Stimulated activated CD8-positive, alpha-beta memory T cell treated with anti-CD3 and anti-CD28 coated beads, Interleukin-12 subunit alpha, Interleukin-12 subunit beta, amount 100 ng/mL, for 4 hours (primary cell): ENCODE measurements around the gene RASSF3.
"Not testable (repeated sequence)": the region's sequence is repeated elsewhere in the genome, so short reads cannot be mapped to it uniquely, and the experiment has no call there.

Experiments
- DNase-seq: peaks from one replicate; pipeline ENCODE4 v3.0.0-alpha.2; 2020; ENCODE audit warnings: low read depth

RASSF3 gene

DNA sequence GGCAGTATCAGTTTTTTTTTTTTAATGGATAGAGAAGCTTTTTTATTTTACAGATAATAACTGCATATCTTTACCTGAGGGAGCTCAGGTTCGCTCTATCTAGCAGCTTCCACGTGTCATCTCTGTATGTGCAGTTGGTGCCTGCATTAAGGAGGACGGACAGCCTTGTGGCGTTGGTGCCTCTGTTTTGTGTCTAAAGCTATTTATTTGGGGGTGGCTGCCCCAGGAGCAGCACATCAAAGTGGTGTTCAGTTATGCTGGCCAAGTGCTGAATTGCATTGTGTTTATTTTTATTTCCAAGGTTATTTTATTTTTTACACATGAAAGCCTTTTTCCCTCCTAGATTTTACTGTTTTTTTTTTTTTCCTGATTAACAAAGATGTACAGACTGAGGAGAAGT, 59.7 kb downstream of the RASSF3 start:
- DNase-seq = no peak

GRCh38 chr12:64670919-64671639, 60.8 kb downstream of the RASSF3 start:
- no peak for DNase-seq

- DNase-seq = no peak
Observed at GRCh38 chr12:64671681-64672080, 61.4 kb downstream of the RASSF3 start.

- DNase-seq = no peak
Observed at GRCh38 chr12:64672925-64673409, 62.7 kb downstream of the RASSF3 start.

DNA sequence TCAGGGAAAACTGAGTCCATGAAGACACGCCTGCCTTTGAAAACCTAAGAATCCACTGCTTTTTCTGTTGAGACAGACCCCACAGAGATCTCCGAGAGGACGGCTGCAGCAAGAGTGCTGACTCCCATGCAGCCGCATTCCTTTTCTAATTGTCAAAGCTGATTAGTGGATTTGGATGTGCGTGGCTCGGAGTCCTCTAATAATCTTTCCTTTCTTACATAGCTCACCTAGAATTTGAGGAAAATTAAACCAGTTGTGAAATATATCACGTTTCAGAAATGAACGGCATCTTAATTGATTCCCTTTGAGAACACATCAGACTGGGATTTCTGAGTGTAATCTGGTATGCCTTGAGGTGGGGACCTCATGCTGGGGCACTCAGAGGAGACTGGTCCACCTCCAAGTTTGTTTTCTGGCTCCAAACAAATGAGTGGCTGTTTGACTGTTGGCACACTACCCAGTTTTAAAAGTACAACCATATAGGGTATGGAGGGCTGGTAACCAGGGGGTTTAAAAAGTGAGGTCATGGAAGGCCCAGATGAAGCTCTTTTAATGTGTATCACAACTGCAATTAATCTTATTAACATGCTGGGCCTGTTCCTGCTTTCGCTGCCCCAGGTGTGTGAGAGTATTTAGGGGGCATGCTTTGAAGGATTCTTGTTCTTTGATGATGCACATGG, 63.3 kb downstream of the RASSF3 start:
- no peak for DNase-seq

DNA sequence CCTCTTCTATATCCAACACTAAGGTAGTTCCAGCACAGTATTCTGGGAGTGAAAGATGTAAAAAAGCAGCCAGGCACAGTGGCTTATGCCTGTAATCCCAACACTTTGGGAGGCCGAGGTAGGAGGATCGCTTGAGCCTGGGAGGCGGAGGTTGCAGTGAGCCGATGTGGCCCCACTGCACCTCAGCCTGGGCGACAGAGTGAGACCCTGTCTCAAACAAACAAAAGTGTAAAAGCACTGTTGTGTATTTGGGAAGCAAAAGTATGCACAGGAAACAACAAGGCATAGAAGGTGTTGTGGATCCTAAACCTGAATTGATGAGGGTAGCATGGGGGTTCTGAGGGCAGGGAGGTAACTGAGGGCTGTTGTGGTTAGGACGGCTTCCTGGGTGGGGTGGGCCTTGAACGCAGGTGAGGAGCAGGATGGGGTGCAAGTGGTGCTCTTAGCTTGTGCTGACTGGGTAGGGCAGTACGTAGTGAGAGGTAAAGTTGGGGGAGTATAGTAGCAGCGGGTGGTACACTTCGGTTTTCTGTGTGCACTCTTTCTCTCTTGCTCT, 64.2 kb downstream of the RASSF3 start:
- DNase-seq = no peak

GRCh38 chr12:64675795-64676194, 65.5 kb downstream of the RASSF3 start:
- no peak for DNase-seq

- DNase-seq = no peak
Observed at GRCh38 chr12:64678248-64678647, 68.0 kb downstream of the RASSF3 start.

DNA sequence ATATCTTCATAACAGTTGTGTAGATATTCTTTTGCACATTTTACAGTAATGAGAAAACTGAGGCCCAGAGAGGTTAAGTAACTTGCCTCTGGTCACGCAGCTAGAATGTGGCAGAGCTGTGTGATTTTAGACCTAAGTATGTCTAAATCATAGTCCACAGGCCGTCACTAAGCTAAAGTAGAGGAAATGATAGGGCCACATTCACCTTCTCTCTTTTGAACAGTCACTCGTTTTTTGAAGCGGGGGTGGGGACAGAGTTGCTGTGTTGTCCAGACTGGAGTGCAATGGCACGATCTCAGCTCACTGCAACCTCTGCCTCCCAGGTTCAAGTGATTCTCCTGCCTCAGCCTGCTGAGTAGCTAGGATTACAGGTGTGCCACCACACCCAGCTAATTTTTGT, 68.5 kb downstream of the RASSF3 start:
- DNase-seq = no peak

GRCh38 chr12:64679487-64680001, 69.2 kb downstream of the RASSF3 start:
- no peak for DNase-seq

GRCh38 chr12:64680235-64680634, 69.9 kb downstream of the RASSF3 start:
- DNase-seq = no peak

DNA sequence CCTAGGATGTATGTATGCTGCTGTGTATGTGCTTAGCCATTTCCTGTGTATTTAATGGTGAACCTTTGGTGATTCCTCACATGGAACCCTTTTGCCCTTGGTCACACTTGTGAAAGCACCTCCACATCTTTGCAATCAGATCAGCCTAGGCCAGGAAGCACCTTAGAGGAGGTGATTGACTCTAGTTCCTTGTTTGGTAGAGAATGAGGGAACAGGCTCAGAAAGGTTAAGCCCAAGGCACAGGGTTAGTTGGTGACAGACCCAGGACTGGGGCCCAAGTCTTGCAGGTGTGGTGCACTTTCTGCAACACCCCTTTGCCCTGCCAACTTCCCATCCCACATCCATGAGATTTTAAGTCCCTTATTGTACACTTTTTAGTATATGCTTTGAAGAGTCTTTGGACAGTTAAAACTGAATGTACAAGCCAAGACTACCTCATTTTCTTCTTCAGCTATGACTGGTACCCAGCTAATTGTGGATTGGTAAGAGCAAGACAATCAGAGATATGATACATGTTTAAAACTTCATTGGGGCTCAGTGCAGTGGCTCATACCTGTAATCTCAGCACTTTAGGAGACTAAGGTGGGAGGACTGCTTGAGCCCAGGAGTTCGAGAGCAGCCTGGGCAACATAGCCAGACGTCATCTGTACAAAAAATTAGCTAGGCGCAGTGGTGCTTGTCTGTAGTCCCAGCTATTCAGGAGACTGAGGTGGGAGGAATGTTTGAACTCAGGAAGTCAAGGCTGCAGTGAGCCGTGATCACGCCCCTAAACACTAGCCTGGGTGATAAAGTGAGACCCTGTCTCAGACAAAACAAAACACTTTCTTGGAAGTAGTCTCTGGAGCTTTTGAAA, 71.1 kb downstream of the RASSF3 start:
- no peak for DNase-seq

DNA sequence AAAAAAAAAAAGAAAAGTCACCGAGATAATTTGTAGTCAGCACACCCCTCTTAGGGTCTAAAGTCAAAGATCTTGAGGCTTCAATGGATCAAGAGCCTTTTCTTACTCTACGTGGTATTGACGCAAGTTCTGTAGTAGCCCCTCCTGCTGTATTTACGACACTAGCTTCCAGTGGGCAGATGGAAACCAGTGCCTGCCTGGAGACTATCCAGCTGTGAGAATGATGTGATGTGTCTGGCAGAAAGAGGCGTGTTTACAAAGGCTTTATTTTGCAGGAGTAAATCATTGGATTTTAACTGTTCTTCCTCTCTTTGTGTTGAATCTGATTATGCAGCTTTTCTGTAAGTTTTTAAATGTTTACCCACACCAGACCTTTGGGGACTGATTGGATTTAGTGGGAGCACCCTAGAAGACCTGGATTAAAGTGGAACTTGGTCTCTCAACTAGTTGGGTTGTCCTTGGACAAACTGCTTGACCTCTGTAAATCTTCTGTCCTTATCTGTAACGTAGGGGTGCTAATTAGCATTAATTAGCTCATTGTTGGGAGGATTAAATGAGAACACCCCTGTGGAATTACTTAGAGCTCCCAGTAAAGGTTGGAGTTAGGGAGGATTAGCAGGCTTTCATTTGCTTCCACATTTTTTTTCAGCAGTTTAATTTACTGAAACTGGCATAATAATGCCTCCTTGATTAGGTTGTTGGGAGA, 72.4 kb downstream of the RASSF3 start:
- DNase-seq = no peak

GRCh38 chr12:64683816-64684543, 73.7 kb downstream of the RASSF3 start:
- no peak for DNase-seq

GRCh38 chr12:64685050-64685449, 74.8 kb downstream of the RASSF3 start:
- DNase-seq = no peak

- no peak for DNase-seq
Observed at GRCh38 chr12:64685605-64686004, 75.3 kb downstream of the RASSF3 start.

- no peak for DNase-seq
Observed at GRCh38 chr12:64687816-64688215, 77.5 kb downstream of the RASSF3 start.

DNA sequence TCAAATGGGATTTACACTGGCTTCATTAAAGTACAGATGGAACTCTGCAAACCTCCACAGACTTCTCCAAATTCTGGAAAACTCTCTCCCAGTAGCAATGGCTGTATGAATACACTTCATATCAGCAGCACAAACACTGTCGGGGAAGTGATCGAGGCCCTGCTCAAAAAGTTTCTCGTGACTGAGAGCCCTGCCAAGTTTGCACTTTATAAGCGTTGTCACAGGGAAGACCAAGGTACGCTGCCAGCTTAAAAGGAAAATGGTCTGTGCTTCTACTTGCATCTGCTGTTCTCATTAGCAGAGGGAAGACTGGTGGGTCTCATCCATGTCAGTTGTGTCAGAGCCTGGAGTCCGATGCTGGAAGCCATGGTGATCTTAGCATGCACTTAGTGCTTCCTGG, 77.9 kb downstream of the RASSF3 start:
- DNase-seq = no peak

GRCh38 chr12:64688715-64689114, 78.4 kb downstream of the RASSF3 start:
- DNase-seq = no peak

DNA sequence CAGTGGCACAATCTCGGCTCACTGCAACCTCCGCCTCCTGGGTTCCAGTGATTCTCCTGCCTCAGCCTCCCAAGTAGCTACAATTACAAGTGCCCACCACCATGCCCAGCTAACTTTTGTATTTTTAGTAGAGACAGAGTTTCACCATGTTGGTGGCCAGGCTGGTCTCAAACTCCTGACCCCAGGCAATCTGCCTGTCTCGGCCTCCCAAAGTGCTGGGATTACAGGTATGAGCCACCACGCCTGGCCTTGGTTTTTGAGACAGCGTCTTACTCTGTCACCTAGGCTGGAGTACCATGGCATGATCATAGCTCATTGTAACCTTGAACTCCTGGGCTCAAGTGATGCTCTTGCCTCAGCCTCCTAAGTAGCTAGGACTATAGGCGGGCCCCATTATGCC, 79.9 kb downstream of the RASSF3 start:
- DNase-seq = not testable (repeated sequence)
